CD4-positive, CD25-positive, alpha-beta regulatory T cell (primary cell): ENCODE results near the gene HERC4. TPM values are rescaled to one million over a fixed set of nuclear protein-coding genes. Genes with fewer than 3 reads are reported as not detected.

ENCODE experiments used
- ATAC-seq, 2 donors: fragments of 150-1000 bp; cut with Tn5 transposase; one replicate each; pipeline ENCODE4 v1.10.0; 2021; ENCODE audit warnings: low read depth in 2 of 2, moderate number of reproducible peaks in 2 of 2, moderate library complexity in 1 of 2
- DNase-seq, 3 donors: peaks; one replicate each; pipeline versions ENCODE4 v3.0.0 to v3.0.0-alpha.2; 2012 to 2022; ENCODE audit warnings: mixed read lengths in 1 of 3
- H3K27ac ChIP-seq: one replicate; pipeline ENCODE4 v1.7.0; 2013; ENCODE audit warnings: mild to moderate bottlenecking, low read length; ENCODE audit not compliant: insufficient read depth, poor library complexity, severe bottlenecking
- H3K27me3 ChIP-seq: one replicate; pipeline ENCODE4 v1.7.0; 2013; ENCODE audit warnings: low read length; ENCODE audit not compliant: control insufficient read depth, insufficient read depth
- H3K36me3 ChIP-seq: one replicate; pipeline ENCODE4 v1.7.0; 2013; ENCODE audit warnings: mild to moderate bottlenecking, low read length, moderate library complexity; ENCODE audit not compliant: control insufficient read depth, insufficient read depth
- H3K4me1 ChIP-seq: 2 replicates; pipeline ENCODE4 v1.7.0; 2013; ENCODE audit warnings: mild to moderate bottlenecking, low read length; ENCODE audit not compliant: insufficient read depth, control insufficient read depth, poor library complexity, severe bottlenecking
- H3K4me3 ChIP-seq: one replicate; pipeline ENCODE4 v1.7.0; 2013; ENCODE audit warnings: low read depth, mild to moderate bottlenecking, low read length, moderate library complexity
- H3K9me3 ChIP-seq, 2 experiments: 1 replicate in 1 of 2; 2 replicates in 1 of 2; pipeline ENCODE4 v1.7.0; 2013; ENCODE audit warnings: low read length in 2 of 2, mild to moderate bottlenecking in 1 of 2, moderate library complexity in 1 of 2; ENCODE audit not compliant: control insufficient read depth in 2 of 2
- H3K27ac Mint-ChIP-seq, 3 donors: one replicate each; pipeline ENCODE4 v1.8.0; 2020 to 2022; ENCODE audit warnings: mild to moderate bottlenecking in 3 of 3, mixed read lengths in 3 of 3, moderate library complexity in 2 of 3
- H3K27me3 Mint-ChIP-seq: one replicate; pipeline ENCODE4 v1.8.0; 2022; ENCODE audit warnings: mild to moderate bottlenecking, mixed read lengths
- H3K36me3 Mint-ChIP-seq: one replicate; pipeline ENCODE4 v1.8.0; 2020; ENCODE audit warnings: mixed read lengths
- H3K4me1 Mint-ChIP-seq, 4 donors: one replicate each; pipeline ENCODE4 v1.8.0; 2020 to 2022; ENCODE audit warnings: mixed read lengths in 4 of 4, mild to moderate bottlenecking in 1 of 4
- H3K4me3 Mint-ChIP-seq, 4 donors: one replicate each; pipeline ENCODE4 v1.8.0; 2020 to 2022; ENCODE audit warnings: mild to moderate bottlenecking in 4 of 4, mixed read lengths in 4 of 4, moderate library complexity in 3 of 4
- H3K9me3 Mint-ChIP-seq, 7 donors: one replicate each; pipeline ENCODE4 v1.8.0; 2020 to 2022; ENCODE audit warnings: mixed read lengths in 7 of 7, mild to moderate bottlenecking in 3 of 7, moderate library complexity in 2 of 7
- polyA plus RNA-seq, 4 donors: library from polyadenylated mRNA; unstranded; fragments of 300-500 nt; fragmentation: Illumina TruSeq; gene quantifications; one replicate each; pipeline ENCODE4 v1.2.3, GENCODE V29; 2021
- total RNA-seq: library from RNA; stranded (reverse); gene quantifications from one replicate; pipeline ENCODE4 v1.2.3, GENCODE V29; 2022

The HERC4 gene
- total and polyA plus RNA-seq, 5 donors from 2014 or later = 21.6 to 69.2 (median 24.5) TPM

GRCh38 chr10:68103261-68103878 lies 28.3 kb upstream of the HERC4 start:
- ATAC-seq (no peak), DNase-seq (no peak)
- Mint-ChIP-seq H3K9me3 (peaks cover 0 to 1% (median 0%) of the 10 kb centered on the region in 7 donors), H3K27me3 (peaks cover 33% of the 10 kb centered on the region), H3K4me1 (peaks cover 0 to 6% (median 0%) of the 10 kb centered on the region in 4 donors), H3K36me3 (no peaks in the 10 kb centered on the region), H3K27ac (no peak overlapping the region), H3K4me3 (no peak overlapping the region)
- Histone ChIP-seq H3K36me3 (no peaks in the 10 kb centered on the region), H3K4me3 (no peak overlapping the region), H3K4me1 (no peaks in the 10 kb centered on the region), H3K9me3 (no peaks in the 10 kb centered on the region), H3K27me3 (peaks cover 6% of the 10 kb centered on the region), H3K27ac (no peak overlapping the region)

GRCh38 chr10:68101066-68101465 lies 26.0 kb upstream of the HERC4 start:
- H3K9me3 Mint-ChIP-seq = no peaks in the 10 kb centered on the region
- H3K36me3 Mint-ChIP-seq = no peaks in the 10 kb centered on the region
- peaks cover 15% of the 10 kb centered on the region for H3K27me3 Mint-ChIP-seq
- ATAC-seq = no peak
- H3K27ac Mint-ChIP-seq = no peak overlapping the region
- peaks cover 0 to 6% (median 0%) of the 10 kb centered on the region in 4 donors for H3K4me1 Mint-ChIP-seq
- H3K4me3 Mint-ChIP-seq = no peak overlapping the region
- H3K36me3 ChIP-seq = no peaks in the 10 kb centered on the region
- no peak for DNase-seq
- H3K4me1 ChIP-seq = no peaks in the 10 kb centered on the region
- no peak overlapping the region for H3K27ac ChIP-seq
- no peaks in the 10 kb centered on the region for H3K9me3 ChIP-seq
- H3K4me3 ChIP-seq = no peak overlapping the region
- peaks cover 6% of the 10 kb centered on the region for H3K27me3 ChIP-seq

GRCh38 chr10:68099736-68100135 lies 24.7 kb upstream of the HERC4 start:
- no peak overlapping the region for H3K27ac Mint-ChIP-seq
- no peaks in the 10 kb centered on the region for H3K4me1 ChIP-seq
- peaks cover 10% of the 10 kb centered on the region for H3K27me3 Mint-ChIP-seq
- no peak overlapping the region for H3K4me3 ChIP-seq
- H3K27me3 ChIP-seq = peaks cover 6% of the 10 kb centered on the region
- ATAC-seq = no peak
- no peaks in the 10 kb centered on the region for H3K36me3 ChIP-seq
- H3K36me3 Mint-ChIP-seq = no peaks in the 10 kb centered on the region
- DNase-seq = no peak
- no peaks in the 10 kb centered on the region for H3K9me3 ChIP-seq
- no peak overlapping the region for H3K27ac ChIP-seq
- no peaks in the 10 kb centered on the region for H3K9me3 Mint-ChIP-seq
- no peaks in the 10 kb centered on the region for H3K4me1 Mint-ChIP-seq
- H3K4me3 Mint-ChIP-seq = no peak overlapping the region

GRCh38 chr10:68096913-68097516 lies 21.9 kb upstream of the HERC4 start:
- ATAC-seq (no peak), DNase-seq (no peak)
- Histone ChIP-seq H3K27me3 (peaks cover 3% of the 10 kb centered on the region), H3K36me3 (no peaks in the 10 kb centered on the region), H3K4me3 (no peak overlapping the region), H3K9me3 (no peaks in the 10 kb centered on the region), H3K27ac (no peak overlapping the region), H3K4me1 (no peaks in the 10 kb centered on the region)
- no peaks in the 10 kb centered on the region for H3K36me3 Mint-ChIP-seq
- H3K9me3 Mint-ChIP-seq = no peaks in the 10 kb centered on the region
- no peak overlapping the region for H3K4me3 Mint-ChIP-seq
- no peaks in the 10 kb centered on the region for H3K4me1 Mint-ChIP-seq
- H3K27ac Mint-ChIP-seq = no peak overlapping the region
- peaks cover 5% of the 10 kb centered on the region for H3K27me3 Mint-ChIP-seq

- no peak overlapping the region for H3K27ac Mint-ChIP-seq
- H3K4me3 Mint-ChIP-seq = no peak overlapping the region
Observed at GRCh38 chr10:68095153-68095552, 20.1 kb upstream of the HERC4 start.

GRCh38 chr10:68092512-68092911 lies 17.4 kb upstream of the HERC4 start:
- no peak overlapping the region for H3K27ac Mint-ChIP-seq

More at GRCh38 chr10:68095153-68095552, 20.1 kb upstream of the HERC4 start:
- no peaks in the 10 kb centered on the region for H3K4me1 ChIP-seq
- no peaks in the 10 kb centered on the region for H3K27me3 Mint-ChIP-seq
- H3K36me3 ChIP-seq = no peaks in the 10 kb centered on the region
- H3K4me3 ChIP-seq = no peak overlapping the region
- H3K36me3 Mint-ChIP-seq = no peaks in the 10 kb centered on the region
- H3K4me1 Mint-ChIP-seq = no peaks in the 10 kb centered on the region
- no peaks in the 10 kb centered on the region for H3K27me3 ChIP-seq
- no peak for DNase-seq
- ATAC-seq = no peak
- H3K9me3 Mint-ChIP-seq = no peaks in the 10 kb centered on the region
- H3K27ac ChIP-seq = no peak overlapping the region
- no peaks in the 10 kb centered on the region for H3K9me3 ChIP-seq

GRCh38 chr10:68090586-68090985 lies 15.5 kb upstream of the HERC4 start:
- Mint-ChIP-seq H3K4me3 (no peak overlapping the region), H3K4me1 (peaks cover 0 to 13% (median 6%) of the 10 kb centered on the region in 4 donors), H3K9me3 (peaks cover 0 to 1% (median 0%) of the 10 kb centered on the region in 7 donors), H3K27me3 (no peaks in the 10 kb centered on the region), H3K36me3 (no peaks in the 10 kb centered on the region), H3K27ac (no peak overlapping the region)
- no peaks in the 10 kb centered on the region for H3K4me1 ChIP-seq
- no peak overlapping the region for H3K27ac ChIP-seq
- no peak overlapping the region for H3K4me3 ChIP-seq
- H3K36me3 ChIP-seq = no peaks in the 10 kb centered on the region
- no peaks in the 10 kb centered on the region for H3K27me3 ChIP-seq
- no peak for ATAC-seq
- no peak for DNase-seq
- H3K9me3 ChIP-seq = no peaks in the 10 kb centered on the region

More at GRCh38 chr10:68092512-68092911, 17.4 kb upstream of the HERC4 start:
- H3K9me3 Mint-ChIP-seq = peaks cover 0 to 1% (median 0%) of the 10 kb centered on the region in 7 donors
- H3K9me3 ChIP-seq = no peaks in the 10 kb centered on the region
- H3K4me3 Mint-ChIP-seq = no peak overlapping the region
- no peak overlapping the region for H3K27ac ChIP-seq
- peaks cover 0 to 13% (median 6%) of the 10 kb centered on the region in 4 donors for H3K4me1 Mint-ChIP-seq
- H3K36me3 Mint-ChIP-seq = no peaks in the 10 kb centered on the region
- H3K27me3 ChIP-seq = no peaks in the 10 kb centered on the region
- DNase-seq (no peak), ATAC-seq (no peak)
- H3K27me3 Mint-ChIP-seq = no peaks in the 10 kb centered on the region
- H3K4me1 ChIP-seq = no peaks in the 10 kb centered on the region
- no peak overlapping the region for H3K4me3 ChIP-seq
- H3K36me3 ChIP-seq = no peaks in the 10 kb centered on the region

GRCh38 chr10:68088740-68089139 lies 13.7 kb upstream of the HERC4 start:
- no peaks in the 10 kb centered on the region for H3K9me3 ChIP-seq
- no peak overlapping the region for H3K4me3 Mint-ChIP-seq
- no peaks in the 10 kb centered on the region for H3K4me1 ChIP-seq
- DNase-seq (peak in 1 of 3 donors; percentile 47), ATAC-seq (no peak)
- H3K27ac ChIP-seq = no peak overlapping the region
- no peaks in the 10 kb centered on the region for H3K36me3 Mint-ChIP-seq
- H3K27me3 Mint-ChIP-seq = peaks cover 6% of the 10 kb centered on the region
- no peaks in the 10 kb centered on the region for H3K36me3 ChIP-seq
- H3K9me3 Mint-ChIP-seq = peaks cover 0 to 1% (median 0%) of the 10 kb centered on the region in 7 donors
- H3K27me3 ChIP-seq = peaks cover 2% of the 10 kb centered on the region
- peaks cover 0 to 13% (median 6%) of the 10 kb centered on the region in 4 donors for H3K4me1 Mint-ChIP-seq
- peak overlapping the region; percentile 50 for H3K4me3 ChIP-seq
- H3K27ac Mint-ChIP-seq = peak overlapping the region in 1 of 3 donors; percentile 4
